Measurements from ENCODE around the gene CRYGC. TPM values are rescaled to one million over a fixed set of nuclear protein-coding genes. Genes with fewer than 3 reads are reported as not detected.

The CRYGC gene
- total and polyA plus RNA-seq, 2 donors (not counting 3 experiments of a cell fraction or from before 2014, with no cell fraction given): not detected

GRCh38 chr2:208150956-208151355 is 21.3 kb upstream of the CRYGC start:
- ChIA-PET POLR2A (no interaction called here), CTCF (no interaction called here)
- Histone ChIP-seq H2AFZ (ENCODE audit: low read depth, low read length) (no peak overlapping the region), H3K9me3 (replicated peaks; ENCODE audit: control insufficient read depth, insufficient read depth, low read length) (no peaks in the 10 kb centered on the region), H3K9me1 (replicated peaks; ENCODE audit: control insufficient read depth, extremely low read depth, insufficient read depth, low read length) (no peaks in the 10 kb centered on the region), H3K4me3 (replicated peaks in 1 of 3; ENCODE audit: insufficient read depth in 1 of 3, low read depth in 1 of 3, low read length in 3 of 3) (no peak overlapping the region), H3K36me3 (ENCODE audit: control insufficient read depth in 2 of 2, extremely low read depth in 1 of 2, insufficient read depth in 2 of 2, low read length in 2 of 2) (no peaks in the 10 kb centered on the region), H3K27ac (ENCODE audit: insufficient read depth, low read depth, low read length) (no peak overlapping the region), H3K4me1 (ENCODE audit: control insufficient read depth, extremely low read depth, insufficient read depth, low read length) (no peaks in the 10 kb centered on the region), H3K9ac (replicated peaks; ENCODE audit: extremely low read depth, insufficient read depth, low read length) (no peak overlapping the region), H3K79me2 (ENCODE audit: control insufficient read depth, insufficient read depth, low read length) (no peaks in the 10 kb centered on the region), H4K20me1 (replicated peaks; ENCODE audit: control insufficient read depth, extremely low read depth, insufficient read depth, low read length) (no peaks in the 10 kb centered on the region), H3K27me3 (ENCODE audit: control insufficient read depth in 2 of 2, insufficient read depth in 2 of 2, low read length in 2 of 2) (no peaks in the 10 kb centered on the region), H3K4me2 (ENCODE audit: insufficient read depth, low read length) (no peak overlapping the region)
- intact Hi-C loops (cut with micrococcal nuclease) (no loop called here), dilution Hi-C loops (cut with MboI; ENCODE audit: extremely low pct_ligation_motif_present, low sequenced_read_pairs) (no loop called here)
- DNase-seq (ENCODE audit: low read depth, low spot score): no peak
- TF ChIP-seq JUN (IDR thresholded peaks at IDR 0.05; ENCODE audit: borderline replicate concordance, insufficient read depth, insufficient read length, low read depth): no peak
- TF ChIP-seq MYC (IDR thresholded peaks at IDR 0.05; ENCODE audit: low read depth, low read length): no peak
- no peak for TF ChIP-seq FOS (IDR thresholded peaks at IDR 0.05; ENCODE audit: borderline replicate concordance, insufficient read depth, low read length)
- TF ChIP-seq, protein P1, sequence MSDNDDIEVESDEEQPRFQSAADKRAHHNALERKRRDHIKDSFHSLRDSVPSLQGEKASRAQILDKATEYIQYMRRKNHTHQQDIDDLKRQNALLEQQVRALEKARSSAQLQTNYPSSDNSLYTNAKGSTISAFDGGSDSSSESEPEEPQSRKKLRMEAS (IDR thresholded peaks at IDR 0.05; ENCODE audit: insufficient read depth, insufficient read length): no peak
- TF ChIP-seq EZH2 (IDR thresholded peaks at IDR 0.05; ENCODE audit: borderline replicate concordance, low read depth, low read length, severe bottlenecking): no peak
- no TSS peak for BruUV-seq (replicated peaks)
- no peak for FAIRE-seq

DNA sequence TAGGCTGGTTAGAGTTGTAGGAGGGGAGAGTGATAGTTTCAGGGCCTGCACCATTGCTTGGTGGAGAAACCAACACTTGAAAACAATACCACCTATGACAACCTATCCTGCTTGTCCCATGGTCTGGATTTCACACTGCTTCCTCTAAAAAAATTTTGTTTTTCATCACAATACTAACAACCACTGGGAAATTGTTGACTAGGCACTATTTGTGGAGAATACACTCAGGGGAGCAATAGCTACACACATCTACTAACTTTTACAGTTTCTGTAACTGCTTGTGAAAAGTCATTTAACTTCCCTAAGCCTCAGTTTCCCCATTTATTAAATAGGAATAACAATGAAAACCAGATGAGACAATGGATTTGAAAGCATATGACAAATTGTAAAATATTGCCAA is 20.5 kb upstream of the CRYGC start:
- no peak overlapping the region for H3K4me2 ChIP-seq (ENCODE audit: insufficient read depth, low read length)
- H3K9me3 ChIP-seq (replicated peaks; ENCODE audit: control insufficient read depth, insufficient read depth, low read length): no peaks in the 10 kb centered on the region
- FAIRE-seq (no peak), DNase-seq (ENCODE audit: low read depth, low spot score) (no peak)
- H3K27ac ChIP-seq (ENCODE audit: insufficient read depth, low read depth, low read length): no peak overlapping the region
- CTCF ChIA-PET: interaction anchor here (0.5 kb wide), 1 partner anchor 26 kb away, joined by 3 read pairs; no protein-coding TSS in a partner anchor
- POLR2A ChIA-PET: no interaction called here
- dilution Hi-C loops (cut with MboI; ENCODE audit: extremely low pct_ligation_motif_present, low sequenced_read_pairs): no loop called here
- H3K4me3 ChIP-seq (replicated peaks in 1 of 3; ENCODE audit: insufficient read depth in 1 of 3, low read depth in 1 of 3, low read length in 3 of 3): no peak overlapping the region
- intact Hi-C loops (cut with micrococcal nuclease): no loop called here
- no peaks in the 10 kb centered on the region for H3K9me1 ChIP-seq (replicated peaks; ENCODE audit: control insufficient read depth, extremely low read depth, insufficient read depth, low read length)
- TF ChIP-seq CTCF (IDR thresholded peaks at IDR 0.05; ENCODE audit: extremely low read depth in 1 of 2, insufficient read depth in 1 of 2, low read depth in 1 of 2, low read length in 2 of 2) (no peak), FOS (IDR thresholded peaks at IDR 0.05; ENCODE audit: borderline replicate concordance, insufficient read depth, low read length) (no peak), JUN (IDR thresholded peaks at IDR 0.05; ENCODE audit: borderline replicate concordance, insufficient read depth, insufficient read length, low read depth) (no peak), MYC (IDR thresholded peaks at IDR 0.05; ENCODE audit: low read depth, low read length) (no peak), POLR2A (IDR thresholded peaks at IDR 0.05; ENCODE audit: low read depth, low read length) (no peak), GATA2 (IDR thresholded peaks at IDR 0.05; ENCODE audit: insufficient read depth, insufficient read length, low read depth, low read length) (no peak), POLR2AphosphoS5 (IDR thresholded peaks at IDR 0.05; ENCODE audit: insufficient read depth, low read depth, low read length) (no peak), EZH2 (IDR thresholded peaks at IDR 0.05; ENCODE audit: borderline replicate concordance, low read depth, low read length, severe bottlenecking) (no peak)
- TF ChIP-seq, protein P1 (IDR thresholded peaks at IDR 0.05; ENCODE audit: insufficient read depth, insufficient read length): no peak
- H3K4me1 ChIP-seq (ENCODE audit: control insufficient read depth, extremely low read depth, insufficient read depth, low read length): no peaks in the 10 kb centered on the region
- no peak overlapping the region for H2AFZ ChIP-seq (ENCODE audit: low read depth, low read length)
- H3K9ac ChIP-seq (replicated peaks; ENCODE audit: extremely low read depth, insufficient read depth, low read length): no peak overlapping the region
- BruUV-seq (replicated peaks): no TSS peak
- H3K27me3 ChIP-seq (ENCODE audit: control insufficient read depth in 2 of 2, insufficient read depth in 2 of 2, low read length in 2 of 2): no peaks in the 10 kb centered on the region
- H3K36me3 ChIP-seq (ENCODE audit: control insufficient read depth in 2 of 2, extremely low read depth in 1 of 2, insufficient read depth in 2 of 2, low read length in 2 of 2): no peaks in the 10 kb centered on the region
- H4K20me1 ChIP-seq (replicated peaks; ENCODE audit: control insufficient read depth, extremely low read depth, insufficient read depth, low read length): no peaks in the 10 kb centered on the region
- H3K79me2 ChIP-seq (ENCODE audit: control insufficient read depth, insufficient read depth, low read length): no peaks in the 10 kb centered on the region
